Astrocyte (in vitro differentiated cells and primary cell): Measurements from ENCODE around the gene TMEM123. TPM values are rescaled to one million over a fixed set of nuclear protein-coding genes. Genes with fewer than 3 reads are reported as not detected.

ENCODE experiments used
- DNase-seq: peaks from one replicate; pipeline ENCODE4 v3.0.0-alpha.2; 2010; ENCODE audit warnings: low read depth
- FAIRE-seq: peaks from 2 replicates; lab custom pipeline; 2011; peaks lifted over from hg19 to GRCh38; lab: Jason Lieb, UNC
- H2AFZ ChIP-seq: 2 replicates; pipeline ENCODE4 v1.6.0; 2012; ENCODE audit warnings: low read depth, low read length, inconsistent platforms
- H3K27ac ChIP-seq: 2 replicates; pipeline ENCODE4 v1.5.1; 2011; ENCODE audit warnings: low read depth, low read length, inconsistent platforms
- H3K27me3 ChIP-seq: 2 replicates; pipeline ENCODE4 v1.6.0; 2011; ENCODE audit warnings: low read length, inconsistent platforms; ENCODE audit not compliant: insufficient read depth
- H3K36me3 ChIP-seq: 2 replicates; pipeline ENCODE4 v1.5.1; 2011; ENCODE audit warnings: low read length, inconsistent platforms; ENCODE audit not compliant: insufficient read depth
- H3K4me1 ChIP-seq: 2 replicates; pipeline ENCODE4 v1.5.1; 2011; ENCODE audit warnings: low read length, inconsistent platforms; ENCODE audit not compliant: insufficient read depth
- H3K4me2 ChIP-seq: 2 replicates; pipeline ENCODE4 v1.6.0; 2012; ENCODE audit warnings: low read length, inconsistent platforms
- H3K4me3 ChIP-seq: 2 replicates; pipeline ENCODE4 v1.5.1; 2011; ENCODE audit warnings: low read depth, mild to moderate bottlenecking, low read length, inconsistent platforms; ENCODE audit not compliant: insufficient read depth
- H3K79me2 ChIP-seq: 2 replicates; pipeline ENCODE4 v1.6.0; 2012; ENCODE audit warnings: mild to moderate bottlenecking, low read length, inconsistent platforms; ENCODE audit not compliant: insufficient read depth
- H3K9ac ChIP-seq: 2 replicates; pipeline ENCODE4 v1.6.0; 2012; ENCODE audit warnings: mild to moderate bottlenecking, low read length, inconsistent platforms
- H3K9me3 ChIP-seq: 2 replicates; pipeline ENCODE4 v1.5.1; 2012; ENCODE audit warnings: low read depth, mild to moderate bottlenecking, low read length, inconsistent platforms; ENCODE audit not compliant: insufficient read depth
- H4K20me1 ChIP-seq: 2 replicates; pipeline ENCODE4 v1.6.0; 2012; ENCODE audit warnings: low read length, inconsistent platforms; ENCODE audit not compliant: insufficient read depth
- H3K27ac Mint-ChIP-seq: one replicate; pipeline ENCODE4 v1.8.0; 2021; ENCODE audit warnings: mild to moderate bottlenecking, mixed read lengths; ENCODE audit not compliant: unreplicated experiment
- H3K27me3 Mint-ChIP-seq: one replicate; pipeline ENCODE4 v1.8.0; 2021; ENCODE audit warnings: low read depth, mixed read lengths; ENCODE audit not compliant: unreplicated experiment
- H3K36me3 Mint-ChIP-seq: one replicate; pipeline ENCODE4 v1.8.0; 2021; ENCODE audit warnings: low read depth, mixed read lengths; ENCODE audit not compliant: unreplicated experiment
- H3K4me1 Mint-ChIP-seq: one replicate; pipeline ENCODE4 v1.8.0; 2021; ENCODE audit warnings: low read depth, mixed read lengths; ENCODE audit not compliant: unreplicated experiment
- H3K4me3 Mint-ChIP-seq: one replicate; pipeline ENCODE4 v1.8.0; 2021; ENCODE audit warnings: mild to moderate bottlenecking, moderate library complexity, mixed read lengths; ENCODE audit not compliant: unreplicated experiment
- H3K9me3 Mint-ChIP-seq: one replicate; pipeline ENCODE4 v1.8.0; 2021; ENCODE audit warnings: mild to moderate bottlenecking, mixed read lengths; ENCODE audit not compliant: unreplicated experiment
- CTCF ChIP-seq: IDR thresholded peaks from 2 replicates; pipeline ENCODE4 v1.5.1; 2011; ENCODE audit warnings: low read depth, mild to moderate bottlenecking, inconsistent platforms, low read length, moderate library complexity; ENCODE audit not compliant: insufficient read depth
- EZH2 ChIP-seq: IDR thresholded peaks from 2 replicates; pipeline ENCODE4 v1.6.1; 2012; ENCODE audit warnings: mild to moderate bottlenecking, low read length, inconsistent platforms; ENCODE audit not compliant: insufficient read depth
- total RNA-seq: library from RNA; stranded (reverse); gene quantifications from 2 replicates; pipeline ENCODE4 v1.2.1, GENCODE V29; 2021

The TMEM123 gene
- total RNA-seq, 1 donor from 2014 or later, result 234 TPM

DNA sequence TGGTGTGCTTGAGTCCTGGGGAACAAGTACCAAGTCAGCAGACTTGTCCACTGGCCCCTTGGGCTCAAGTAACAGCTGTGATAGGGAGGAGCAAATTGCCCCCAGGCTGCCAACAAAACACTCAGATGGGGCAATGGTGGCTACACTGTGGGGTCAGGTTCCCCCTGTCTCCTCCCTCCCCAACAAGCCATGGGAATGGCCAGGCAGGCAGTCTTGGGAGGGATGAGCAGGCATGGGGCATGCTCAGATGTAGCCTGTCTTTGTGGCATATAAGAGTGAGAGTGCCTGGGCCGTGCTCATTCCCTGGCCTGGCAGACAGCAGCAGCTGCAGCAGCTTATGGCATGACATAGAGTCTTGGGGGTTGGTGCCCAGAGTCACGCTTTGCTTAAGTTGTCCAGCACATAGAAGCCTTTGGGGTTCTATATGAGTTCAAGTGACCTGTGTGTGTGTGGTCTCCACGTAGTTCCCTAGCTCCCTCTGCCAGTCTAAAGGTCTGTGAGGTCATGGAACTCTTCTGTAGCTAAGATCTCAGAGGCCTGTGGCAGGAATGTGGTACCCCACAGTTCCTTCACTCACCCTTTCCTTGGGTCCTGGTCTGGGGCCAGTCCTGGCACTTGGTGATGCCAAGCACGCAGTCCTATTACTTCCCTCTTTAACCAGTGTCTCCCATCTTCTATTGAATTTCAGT is 60.9 kb downstream of the TMEM123 start:
- Histone ChIP-seq H3K36me3 (peaks cover 28% of the 10 kb centered on the region), H3K27me3 (no peaks in the 10 kb centered on the region), H2AFZ (no peak overlapping the region), H4K20me1 (peaks cover 42% of the 10 kb centered on the region), H3K27ac (no peak overlapping the region), H3K9ac (no peak overlapping the region), H3K4me2 (no peak overlapping the region), H3K9me3 (no peaks in the 10 kb centered on the region), H3K79me2 (peaks cover 41% of the 10 kb centered on the region), H3K4me3 (no peak overlapping the region), H3K4me1 (no peaks in the 10 kb centered on the region)
- Mint-ChIP-seq H3K4me1 (peaks cover 4% of the 10 kb centered on the region), H3K36me3 (peaks cover 23% of the 10 kb centered on the region), H3K9me3 (peaks cover 2% of the 10 kb centered on the region), H3K4me3 (no peak overlapping the region), H3K27ac (peak overlapping the region; percentile 19), H3K27me3 (no peaks in the 10 kb centered on the region)
- FAIRE-seq (no peak), DNase-seq (no peak)
- no peak for TF ChIP-seq EZH2
- TF ChIP-seq CTCF, result no peak

GRCh38 chr11:102390667-102391465 is 61.7 kb downstream of the TMEM123 start:
- Histone ChIP-seq H3K27ac (no peak overlapping the region), H3K79me2 (peaks cover 38% of the 10 kb centered on the region), H3K9ac (no peak overlapping the region), H2AFZ (no peak overlapping the region), H3K4me2 (no peak overlapping the region), H3K9me3 (no peaks in the 10 kb centered on the region), H3K4me1 (no peaks in the 10 kb centered on the region), H3K36me3 (peaks cover 28% of the 10 kb centered on the region), H3K27me3 (no peaks in the 10 kb centered on the region), H3K4me3 (no peak overlapping the region), H4K20me1 (peaks cover 39% of the 10 kb centered on the region)
- no peak overlapping the region for H3K4me3 Mint-ChIP-seq
- H3K4me1 Mint-ChIP-seq, result peaks cover 8% of the 10 kb centered on the region
- no peak for FAIRE-seq
- H3K36me3 Mint-ChIP-seq, result peaks cover 27% of the 10 kb centered on the region
- H3K27me3 Mint-ChIP-seq, result no peaks in the 10 kb centered on the region
- H3K9me3 Mint-ChIP-seq, result peaks cover 2% of the 10 kb centered on the region
- TF ChIP-seq EZH2 (no peak), CTCF (peak; percentile 84)
- peak; percentile 30 for DNase-seq
- H3K27ac Mint-ChIP-seq, result no peak overlapping the region
